ENCODE results near the gene TRPV2.

DNA sequence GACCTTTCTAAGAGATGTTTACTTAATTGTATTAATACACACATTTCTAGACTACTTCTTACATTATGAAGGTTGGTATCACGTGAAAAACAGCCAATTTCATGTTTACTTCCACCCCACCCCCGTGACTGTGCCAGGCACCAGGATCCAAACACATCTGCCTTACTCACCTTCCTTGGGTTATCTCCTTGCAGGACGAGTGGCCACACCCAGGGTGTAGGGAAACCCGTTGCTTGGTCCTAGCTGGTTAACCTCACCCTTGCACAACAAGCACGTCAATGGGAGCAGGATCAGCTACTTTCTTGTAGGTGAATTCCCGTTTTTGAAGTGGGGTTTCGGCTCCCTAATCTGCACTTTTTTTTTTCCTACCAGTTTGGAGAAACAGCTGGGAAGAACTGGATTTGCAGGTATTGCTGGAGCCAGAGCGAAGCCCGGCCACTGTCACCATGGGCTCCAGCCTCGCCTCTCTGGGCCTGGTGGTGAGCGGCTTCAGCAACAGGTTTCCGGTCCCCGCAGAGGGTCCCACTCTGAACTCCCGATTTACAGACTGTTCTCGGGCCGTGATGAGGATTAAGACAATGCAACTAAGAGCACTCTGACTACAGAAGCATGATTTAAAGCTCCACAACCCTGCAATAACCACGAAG, 36.6 kb upstream of the TRPV2 start:
- TF ChIP-seq, protein P1, sequence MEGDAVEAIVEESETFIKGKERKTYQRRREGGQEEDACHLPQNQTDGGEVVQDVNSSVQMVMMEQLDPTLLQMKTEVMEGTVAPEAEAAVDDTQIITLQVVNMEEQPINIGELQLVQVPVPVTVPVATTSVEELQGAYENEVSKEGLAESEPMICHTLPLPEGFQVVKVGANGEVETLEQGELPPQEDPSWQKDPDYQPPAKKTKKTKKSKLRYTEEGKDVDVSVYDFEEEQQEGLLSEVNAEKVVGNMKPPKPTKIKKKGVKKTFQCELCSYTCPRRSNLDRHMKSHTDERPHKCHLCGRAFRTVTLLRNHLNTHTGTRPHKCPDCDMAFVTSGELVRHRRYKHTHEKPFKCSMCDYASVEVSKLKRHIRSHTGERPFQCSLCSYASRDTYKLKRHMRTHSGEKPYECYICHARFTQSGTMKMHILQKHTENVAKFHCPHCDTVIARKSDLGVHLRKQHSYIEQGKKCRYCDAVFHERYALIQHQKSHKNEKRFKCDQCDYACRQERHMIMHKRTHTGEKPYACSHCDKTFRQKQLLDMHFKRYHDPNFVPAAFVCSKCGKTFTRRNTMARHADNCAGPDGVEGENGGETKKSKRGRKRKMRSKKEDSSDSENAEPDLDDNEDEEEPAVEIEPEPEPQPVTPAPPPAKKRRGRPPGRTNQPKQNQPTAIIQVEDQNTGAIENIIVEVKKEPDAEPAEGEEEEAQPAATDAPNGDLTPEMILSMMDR (IDR thresholded peaks at IDR 0.05): no peak
- TF ChIP-seq POLR2A (IDR thresholded peaks at IDR 0.05): no peak
